Pons (tissue), 1 donor: Measurements from ENCODE around the gene KNSTRN.

Experiments
- DNase-seq: peaks from one replicate; pipeline ENCODE4 v3.0.0-alpha.2; 2016; ENCODE audit warnings: low spot score

The KNSTRN gene

DNA sequence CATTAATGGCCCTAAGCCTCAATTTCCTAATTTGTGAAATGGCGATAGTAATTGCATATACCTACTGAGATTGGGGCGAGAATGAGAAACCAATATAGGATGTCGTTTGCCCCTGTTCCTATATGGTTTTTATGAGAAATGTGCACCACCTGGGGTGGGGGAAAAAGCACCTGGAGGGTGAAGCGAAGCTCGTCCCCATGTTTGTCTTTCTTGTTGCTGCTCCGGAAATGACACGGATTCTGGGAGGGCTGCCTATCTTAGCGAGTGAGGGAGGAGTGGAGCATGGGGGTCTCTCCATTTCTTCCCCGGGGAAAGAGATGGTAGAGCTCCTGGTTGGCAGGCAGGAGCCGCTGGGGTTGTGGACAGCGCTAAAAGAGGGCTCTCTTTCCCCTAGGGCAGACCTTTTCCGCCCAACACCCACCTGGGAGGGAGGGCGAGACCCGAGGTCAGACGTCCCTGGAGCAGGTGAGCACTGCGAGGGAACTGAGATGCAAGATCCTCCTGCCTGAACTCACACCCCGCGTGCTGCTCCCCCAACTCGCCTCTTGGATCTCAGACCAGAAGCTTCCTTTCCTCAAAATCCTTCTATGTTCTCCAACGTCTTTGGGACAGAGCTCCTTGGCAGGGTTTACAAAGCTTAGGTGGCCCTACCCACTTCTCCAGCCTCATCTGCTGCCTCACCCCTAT is 52.6 kb downstream of the KNSTRN start:
- DNase-seq: no peak

DNA sequence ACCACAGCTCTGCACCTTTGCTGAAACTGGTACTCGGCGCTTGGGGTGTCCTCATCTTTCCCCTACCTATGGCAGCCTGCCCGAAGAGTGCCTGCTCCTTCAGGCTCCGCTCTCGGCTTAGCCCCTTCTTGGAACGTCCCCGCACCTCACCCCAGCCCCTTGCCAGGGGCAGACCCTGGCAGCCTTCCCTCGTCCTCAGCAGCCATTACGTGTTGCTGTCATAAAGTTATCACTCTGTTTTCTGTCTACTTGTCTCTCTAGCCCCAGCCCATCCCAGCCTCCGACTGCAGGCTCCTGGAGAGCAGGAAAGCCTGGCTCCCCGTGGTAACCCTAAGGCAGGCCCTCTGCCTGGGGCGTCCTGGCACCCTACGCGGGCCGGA is 53.2 kb downstream of the KNSTRN start:
- no peak for DNase-seq

DNA sequence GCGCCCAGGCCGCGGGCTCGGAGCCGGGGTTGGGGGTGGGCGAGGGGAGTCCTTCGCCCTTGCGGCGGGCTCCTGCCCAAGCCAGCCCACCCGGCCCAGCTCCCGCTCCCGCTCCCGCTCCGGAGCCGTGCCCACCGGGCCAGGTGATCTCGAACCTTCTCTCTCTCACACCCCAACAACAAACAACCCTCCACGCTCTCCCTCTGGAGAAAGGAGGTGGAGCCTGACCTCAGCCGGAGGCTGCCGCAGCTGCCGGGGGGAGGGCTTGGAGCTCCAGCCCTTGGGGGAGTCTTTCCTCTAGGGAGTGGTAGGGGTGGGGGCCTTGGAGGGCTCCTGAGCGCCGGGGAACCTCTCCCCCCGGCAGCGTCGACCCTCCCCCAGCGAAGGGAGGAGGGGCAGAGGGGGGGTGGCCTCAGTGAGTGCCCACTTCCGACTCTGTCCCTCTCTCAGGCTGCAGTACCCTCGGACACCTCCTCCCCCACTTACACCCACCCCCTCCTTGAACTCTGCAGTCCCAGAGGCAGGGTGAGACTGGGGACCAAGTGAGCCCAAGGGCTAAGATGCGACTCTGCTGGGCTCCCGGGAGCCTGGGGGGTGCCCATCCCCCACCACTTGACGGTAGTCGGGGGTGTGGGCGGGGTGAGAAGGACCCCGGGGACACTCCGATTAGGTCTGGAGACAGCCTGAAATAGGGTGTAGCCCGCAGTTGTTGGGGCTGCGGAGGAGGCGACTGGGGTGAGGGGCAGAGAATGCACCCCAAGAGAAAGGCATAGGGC is 53.8 kb downstream of the KNSTRN start:
- DNase-seq: no peak

DNA sequence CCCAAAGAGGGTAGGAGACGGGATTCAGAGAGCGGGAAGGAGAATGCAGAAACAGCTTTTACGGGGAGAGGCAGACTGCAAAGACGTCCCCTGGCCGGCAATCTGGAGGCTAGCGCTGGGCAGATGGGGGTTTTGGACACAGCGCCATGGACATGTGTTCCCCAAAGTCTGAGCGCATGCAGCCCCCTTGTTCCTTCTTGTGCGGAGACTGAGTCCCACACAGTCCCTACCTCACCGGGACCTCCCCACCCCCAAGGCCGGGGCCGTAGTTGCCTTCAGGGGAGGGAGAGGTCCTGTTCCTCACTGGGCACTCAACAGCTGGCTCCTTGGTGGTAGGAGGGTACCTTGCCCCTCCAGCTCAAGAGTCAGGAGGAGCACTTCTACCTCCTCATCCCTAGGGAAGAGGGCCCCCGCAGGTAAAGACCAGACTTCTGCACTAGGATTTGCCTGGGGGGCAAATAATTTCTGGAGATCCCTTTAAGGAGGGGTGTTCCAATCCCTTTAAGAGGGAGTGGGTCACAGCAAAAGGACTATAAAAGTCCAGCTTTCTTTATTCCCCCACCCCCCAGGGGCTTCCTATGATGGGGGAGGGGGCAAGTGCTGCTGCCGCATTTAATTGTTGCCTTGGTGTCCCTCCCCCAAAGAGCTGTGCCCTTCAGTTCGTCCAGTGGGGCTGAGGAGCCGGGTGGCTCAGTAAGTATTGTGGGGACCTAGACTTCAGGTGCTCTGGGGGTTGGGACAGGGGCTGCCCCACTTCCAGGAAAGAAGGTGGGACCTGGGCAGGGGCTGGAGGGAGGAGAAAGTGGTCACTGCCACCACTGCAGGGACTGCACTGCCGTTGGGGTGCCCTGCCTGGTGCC is 54.6 kb downstream of the KNSTRN start:
- no peak for DNase-seq

DNA sequence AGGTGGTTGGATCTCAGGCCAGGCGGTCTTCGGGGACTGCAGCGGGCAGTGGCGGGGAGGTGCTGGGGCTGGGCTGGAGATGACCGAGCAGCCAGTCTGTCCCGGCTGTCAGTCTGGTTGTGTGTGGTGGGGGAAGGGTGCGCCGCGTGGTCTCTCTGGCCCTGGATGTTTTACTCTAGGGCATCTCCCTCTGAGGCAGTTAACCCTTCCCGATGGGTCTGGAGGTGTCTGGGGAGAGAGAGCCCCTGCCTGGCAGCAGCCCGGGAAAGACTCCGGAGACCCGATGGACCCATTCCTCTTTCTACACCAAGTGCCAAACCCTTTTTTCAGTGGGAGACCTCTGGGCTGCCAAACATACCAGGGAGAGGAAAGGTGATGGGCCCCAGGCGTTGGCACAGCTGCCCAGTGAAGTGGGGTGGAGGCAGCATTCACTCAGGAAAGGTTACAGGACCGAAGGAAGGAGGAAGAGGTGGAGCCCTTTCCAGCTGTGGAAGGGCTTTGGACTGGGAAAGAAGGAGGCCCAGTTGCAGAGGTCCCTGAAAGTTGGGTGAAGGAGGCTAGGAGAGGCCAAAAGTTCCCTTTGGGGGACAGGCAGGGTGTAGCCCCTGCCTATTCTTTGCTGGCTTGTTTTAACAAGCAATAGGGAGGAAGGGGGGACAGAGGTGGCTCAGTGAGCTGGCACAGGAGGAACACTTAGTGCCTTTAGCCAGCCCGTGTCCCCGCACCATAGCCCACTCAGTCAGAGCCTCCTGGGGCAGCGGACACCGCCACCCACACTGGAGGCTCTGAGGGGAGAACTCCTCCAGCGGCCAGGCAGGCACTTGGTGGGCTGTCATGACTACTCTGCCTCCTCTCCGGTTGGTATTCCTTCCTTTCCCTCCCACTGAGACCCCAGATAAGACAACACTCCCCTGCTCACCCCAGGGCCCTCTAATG is 55.5 kb downstream of the KNSTRN start:
- DNase-seq: no peak

DNA sequence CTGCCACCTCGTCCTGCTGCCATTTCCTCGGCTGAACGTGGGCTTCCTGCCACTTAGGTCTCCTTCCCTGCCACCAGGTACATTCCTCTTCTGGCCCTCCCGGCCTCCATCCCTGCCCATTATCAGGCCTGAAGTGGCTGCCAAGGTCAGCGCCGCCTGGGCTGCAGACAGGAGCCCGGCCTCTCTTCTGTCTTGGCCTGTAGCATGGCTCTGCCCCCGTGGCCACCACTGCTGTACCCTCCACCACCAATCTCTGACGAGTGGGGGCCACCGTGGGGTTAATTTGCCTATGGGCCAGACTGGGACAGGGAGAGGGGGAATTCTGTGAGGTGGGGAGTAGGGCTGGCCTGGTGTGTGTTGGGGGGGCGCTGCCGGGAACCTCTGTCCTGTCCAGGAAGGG is 56.2 kb downstream of the KNSTRN start:
- DNase-seq: no peak

DNA sequence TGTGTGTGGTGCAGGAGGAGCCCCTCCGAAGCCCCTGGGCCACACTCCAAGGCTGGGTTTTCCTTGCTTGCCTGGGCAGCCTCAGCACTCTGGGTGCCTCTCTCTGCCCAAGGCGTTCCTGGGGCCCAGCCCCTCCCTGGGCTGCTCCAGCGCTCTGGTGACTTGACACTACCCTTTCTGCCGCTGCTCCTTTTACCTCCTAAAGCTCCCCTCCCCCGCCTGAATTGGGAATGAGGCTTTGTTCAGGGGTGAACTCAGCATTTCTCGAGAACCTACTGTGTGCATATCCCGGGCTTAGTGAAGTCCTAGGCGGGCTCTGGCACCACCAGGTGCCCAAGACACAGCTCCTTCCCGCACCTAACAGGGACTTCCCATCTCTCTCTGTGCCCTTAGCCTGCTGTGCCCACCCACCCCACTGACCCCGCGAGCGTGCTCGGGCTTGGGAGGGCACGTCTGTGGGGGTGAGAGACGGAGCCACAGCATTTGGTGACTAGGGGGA is 57.0 kb downstream of the KNSTRN start:
- no peak for DNase-seq

DNA sequence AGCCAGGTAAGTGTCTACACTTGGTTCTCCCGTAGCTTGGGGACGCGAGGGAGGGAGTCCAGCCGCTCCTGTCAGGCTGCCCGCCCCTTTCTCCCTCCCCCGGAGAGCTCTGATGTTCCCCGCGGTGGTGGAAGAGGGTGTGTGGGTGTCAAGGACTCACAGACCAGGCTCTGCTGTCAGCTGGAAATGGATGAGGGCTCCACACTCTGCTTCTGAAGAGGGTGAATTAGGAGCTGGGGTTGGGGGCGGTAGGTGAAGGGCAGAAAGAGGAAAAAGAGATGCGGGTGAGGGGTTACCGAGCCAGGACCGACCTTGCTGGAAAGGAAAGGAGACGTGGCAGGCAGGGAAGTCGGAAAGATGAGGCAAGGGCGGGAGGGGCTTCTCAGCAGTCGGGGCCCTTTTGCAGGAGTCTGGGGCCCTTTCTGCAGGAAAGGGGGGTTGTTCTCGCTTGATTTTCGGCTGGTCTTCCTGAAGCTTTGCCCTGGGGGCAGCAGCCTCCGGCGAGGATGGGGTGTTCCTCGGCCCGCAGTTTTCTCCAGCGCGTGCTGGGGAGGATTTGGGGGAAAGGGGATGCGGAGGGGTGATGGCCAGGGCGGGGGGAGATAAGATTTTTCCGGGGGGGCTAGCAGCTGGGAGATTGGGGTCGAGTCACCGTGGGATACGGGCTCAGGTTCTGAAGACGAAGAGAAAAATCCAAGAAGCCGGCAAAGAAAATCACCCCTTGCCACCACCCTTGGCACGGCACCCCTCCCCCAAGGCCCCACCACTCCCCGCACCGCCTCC is 57.6 kb downstream of the KNSTRN start:
- no peak for DNase-seq

DNA sequence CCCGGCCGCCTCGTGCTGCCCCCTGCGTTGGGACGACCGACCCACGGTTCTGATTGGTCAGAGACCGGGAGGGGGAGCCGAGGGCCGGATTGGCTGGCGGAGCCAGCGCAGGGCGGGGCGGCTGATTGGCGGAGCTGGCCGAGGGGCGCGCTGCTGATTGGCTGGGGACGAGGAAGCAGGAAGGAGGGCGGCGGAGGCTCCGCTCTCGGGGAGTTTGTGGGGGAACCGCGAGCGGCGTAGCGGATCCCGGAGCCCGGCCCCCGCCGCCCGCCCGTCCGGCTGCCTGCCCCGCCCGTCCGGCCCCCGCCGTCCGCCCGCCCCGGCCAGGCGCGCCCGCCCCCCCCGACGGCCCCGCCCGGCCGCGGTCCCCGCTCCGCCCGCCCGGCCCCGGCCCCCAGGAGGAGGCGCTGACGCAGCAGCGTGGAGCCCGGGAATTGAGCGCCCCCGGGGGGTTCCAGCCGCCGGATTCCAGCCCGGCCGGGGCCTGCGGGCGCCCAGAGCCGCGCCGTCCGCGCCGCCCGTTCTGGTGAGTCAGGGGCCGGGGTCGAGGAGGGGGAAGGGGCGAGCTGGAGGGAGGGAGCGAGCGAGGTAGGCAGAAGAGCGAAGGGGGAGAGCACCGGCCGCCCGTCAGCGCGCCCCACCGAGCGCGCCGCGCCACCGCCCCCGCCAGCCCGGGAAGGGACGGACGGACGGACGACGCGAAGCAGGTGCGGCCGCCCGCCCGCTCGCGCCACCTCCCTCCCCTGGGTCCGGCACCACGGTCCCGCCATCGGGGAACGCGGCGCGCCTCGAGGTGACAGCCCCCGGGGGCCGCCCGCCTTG is 58.4 kb downstream of the KNSTRN start, which contains the start of gene BAHD1:
Gene BAHD1, plus strand, starts transcription at position 211 of the 822 bp plus-strand sequence. CDS start 17,512 bp downstream, outside the sequence.
- peak; percentile 94 for DNase-seq

DNA sequence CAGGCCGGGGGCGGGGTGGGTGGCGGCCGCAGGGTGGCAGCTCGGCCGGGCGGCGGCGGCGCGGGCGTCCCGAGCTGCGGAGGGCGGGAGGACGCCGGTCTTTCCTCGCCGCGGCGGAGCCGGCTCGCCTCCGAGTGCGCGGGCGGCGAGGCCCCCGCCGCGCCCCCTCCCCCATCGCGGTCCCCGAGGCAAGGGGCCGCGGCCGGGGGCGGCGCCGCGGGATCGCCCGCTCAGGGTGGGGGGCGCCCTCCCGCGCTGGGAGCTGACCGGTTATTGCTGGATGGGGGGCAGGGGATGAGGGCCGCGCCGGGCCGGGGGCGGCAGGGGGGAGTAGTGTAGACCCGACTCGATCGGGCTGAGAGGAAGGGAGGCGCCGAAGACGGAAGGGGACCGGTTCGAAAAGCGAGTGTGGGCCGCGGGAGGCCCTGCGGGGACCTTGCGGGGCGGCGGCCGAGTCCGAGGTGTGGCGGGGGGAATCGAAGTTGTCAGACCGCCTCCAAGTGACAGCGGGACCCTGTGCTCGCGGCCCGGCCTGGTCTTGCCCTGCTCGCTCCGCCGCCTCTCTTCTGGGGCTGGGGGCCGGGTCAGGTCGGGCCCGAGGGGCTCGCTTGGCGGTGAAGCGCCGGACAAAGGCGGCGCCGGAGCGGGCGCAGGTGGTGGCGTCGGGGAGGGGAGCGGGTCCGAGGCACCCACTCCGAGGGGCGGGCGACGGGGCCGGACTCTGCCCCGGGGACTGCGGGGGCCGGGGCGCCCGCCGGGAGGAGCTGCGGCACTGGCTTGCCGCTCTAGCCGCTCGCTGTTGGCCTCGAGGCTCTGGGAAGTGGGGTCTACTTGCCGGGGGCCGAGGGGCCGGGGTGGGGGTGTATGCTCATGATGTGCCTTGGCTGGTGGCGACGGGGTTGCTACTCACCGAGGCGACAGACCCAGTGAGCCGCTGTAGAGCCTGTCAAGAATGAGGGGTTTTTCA is 59.3 kb downstream of the KNSTRN start:
- no peak for DNase-seq

DNA sequence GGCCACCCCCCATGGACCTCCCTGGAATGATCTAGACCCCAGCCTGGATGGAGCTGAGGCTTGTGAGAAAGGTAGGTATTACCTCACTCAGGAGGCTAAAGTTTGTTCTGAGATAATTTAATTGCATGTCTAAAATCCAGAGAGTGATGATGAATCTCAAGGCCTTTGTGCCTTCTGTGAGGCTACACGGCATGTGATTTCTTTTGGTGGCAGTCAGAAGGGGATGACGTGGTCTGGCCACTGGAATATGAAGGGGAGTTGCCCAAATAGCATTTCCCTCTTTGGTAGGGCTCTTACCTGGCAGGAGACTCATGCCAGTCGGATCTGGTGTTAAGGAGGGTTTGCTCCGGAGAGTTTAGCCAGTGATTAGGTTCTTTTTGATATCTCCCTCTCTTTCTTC is 60.7 kb downstream of the KNSTRN start:
- no peak for DNase-seq

DNA sequence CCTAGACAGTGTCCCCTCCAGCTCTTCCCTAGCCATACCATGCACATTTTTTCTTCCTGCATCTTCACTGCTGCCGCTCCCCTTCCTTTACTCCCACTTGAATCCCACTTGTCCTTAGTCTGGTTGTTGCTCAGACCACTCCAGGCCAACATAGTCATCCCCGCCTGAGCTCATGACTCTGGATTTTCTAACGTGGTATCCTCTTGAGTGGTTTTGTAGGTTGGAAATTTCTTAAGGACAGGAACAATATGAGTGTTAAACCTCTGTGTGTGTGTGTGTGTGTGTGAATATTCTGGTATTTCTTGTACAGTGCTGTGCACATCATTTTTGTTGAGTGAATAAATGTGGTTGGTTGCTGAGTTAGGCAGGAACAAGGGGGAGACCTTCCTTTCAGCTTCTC is 61.3 kb downstream of the KNSTRN start:
- DNase-seq: no peak
